ENCODE results near the gene ALK. TPM values are rescaled to one million over a fixed set of nuclear protein-coding genes. Genes with fewer than 3 reads are reported as not detected.

The ALK gene
- total and polyA plus RNA-seq, 2 donors (not counting 1 experiment from before 2014, with no cell fraction given): under 0.01 to 0.02 TPM

GRCh38 chr2:29691391-29691950 is 229.9 kb downstream of the ALK start:
- TF ChIP-seq, protein P1, sequence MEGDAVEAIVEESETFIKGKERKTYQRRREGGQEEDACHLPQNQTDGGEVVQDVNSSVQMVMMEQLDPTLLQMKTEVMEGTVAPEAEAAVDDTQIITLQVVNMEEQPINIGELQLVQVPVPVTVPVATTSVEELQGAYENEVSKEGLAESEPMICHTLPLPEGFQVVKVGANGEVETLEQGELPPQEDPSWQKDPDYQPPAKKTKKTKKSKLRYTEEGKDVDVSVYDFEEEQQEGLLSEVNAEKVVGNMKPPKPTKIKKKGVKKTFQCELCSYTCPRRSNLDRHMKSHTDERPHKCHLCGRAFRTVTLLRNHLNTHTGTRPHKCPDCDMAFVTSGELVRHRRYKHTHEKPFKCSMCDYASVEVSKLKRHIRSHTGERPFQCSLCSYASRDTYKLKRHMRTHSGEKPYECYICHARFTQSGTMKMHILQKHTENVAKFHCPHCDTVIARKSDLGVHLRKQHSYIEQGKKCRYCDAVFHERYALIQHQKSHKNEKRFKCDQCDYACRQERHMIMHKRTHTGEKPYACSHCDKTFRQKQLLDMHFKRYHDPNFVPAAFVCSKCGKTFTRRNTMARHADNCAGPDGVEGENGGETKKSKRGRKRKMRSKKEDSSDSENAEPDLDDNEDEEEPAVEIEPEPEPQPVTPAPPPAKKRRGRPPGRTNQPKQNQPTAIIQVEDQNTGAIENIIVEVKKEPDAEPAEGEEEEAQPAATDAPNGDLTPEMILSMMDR (conservative IDR thresholded peaks at IDR 0.05 in 1 of 2, IDR thresholded peaks at IDR 0.05 in 1 of 2; ENCODE audit: low read depth in 1 of 2, low read length in 2 of 2): no peak
- TF ChIP-seq EZH2 (IDR thresholded peaks at IDR 0.05; ENCODE audit: low read length, missing control alignments): no peak
- Histone ChIP-seq H2AFZ (ENCODE audit: low read length) (no peak overlapping the region), H3K9ac (ENCODE audit: insufficient read depth, low read length) (no peak overlapping the region), H3K27me3 (ENCODE audit: control insufficient read depth, insufficient read depth, low read length) (no peaks in the 10 kb centered on the region), H3K79me2 (ENCODE audit: control insufficient read depth, insufficient read depth, low read length) (no peaks in the 10 kb centered on the region), H3K27ac (ENCODE audit: insufficient read depth, low read length) (no peak overlapping the region), H3K4me3 (replicated peaks in 1 of 4; ENCODE audit: control extremely low read depth in 1 of 4, insufficient read depth in 1 of 4, low read depth in 3 of 4, low read length in 4 of 4) (no peak overlapping the region), H3K4me1 (ENCODE audit: control insufficient read depth, extremely low read depth, insufficient read depth, low read length) (no peaks in the 10 kb centered on the region), H3K4me2 (ENCODE audit: extremely low read depth, insufficient read depth, low read length) (no peak overlapping the region), H4K20me1 (ENCODE audit: control insufficient read depth, extremely low read depth, insufficient read depth, low read length) (no peaks in the 10 kb centered on the region), H3K9me3 (ENCODE audit: control insufficient read depth, insufficient read depth, low read depth, low read length) (no peaks in the 10 kb centered on the region), H3K36me3 (ENCODE audit: control insufficient read depth, insufficient read depth, low read length) (no peaks in the 10 kb centered on the region)
- DNase-seq (ENCODE audit: low read depth in 2 of 2): no peak

DNA sequence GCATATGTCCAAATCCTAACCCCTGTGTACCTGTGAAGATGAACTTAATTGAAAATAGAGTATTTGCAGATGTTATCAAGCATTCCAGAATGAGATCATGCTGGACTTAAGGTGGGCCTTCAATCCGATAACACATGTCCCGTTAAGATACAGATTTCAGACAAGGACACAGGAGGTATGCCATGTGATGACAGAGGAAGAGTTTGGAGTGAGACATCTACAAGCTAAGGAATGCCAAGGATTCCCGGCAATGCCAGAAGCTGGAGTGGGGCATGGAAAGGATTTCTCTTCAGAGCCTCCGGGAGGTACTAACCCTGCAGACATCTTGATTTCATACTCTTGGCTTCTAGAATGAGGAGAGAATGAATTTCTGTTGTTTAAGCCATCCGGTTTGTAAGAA is 231.7 kb downstream of the ALK start:
- Histone ChIP-seq H3K27me3 (ENCODE audit: control insufficient read depth, insufficient read depth, low read length) (no peaks in the 10 kb centered on the region), H3K36me3 (ENCODE audit: control insufficient read depth, insufficient read depth, low read length) (no peaks in the 10 kb centered on the region), H3K4me3 (replicated peaks in 1 of 4; ENCODE audit: control extremely low read depth in 1 of 4, insufficient read depth in 1 of 4, low read depth in 3 of 4, low read length in 4 of 4) (no peak overlapping the region), H3K4me1 (ENCODE audit: control insufficient read depth, extremely low read depth, insufficient read depth, low read length) (no peaks in the 10 kb centered on the region), H3K79me2 (ENCODE audit: control insufficient read depth, insufficient read depth, low read length) (no peaks in the 10 kb centered on the region), H2AFZ (ENCODE audit: low read length) (no peak overlapping the region), H3K27ac (ENCODE audit: insufficient read depth, low read length) (no peak overlapping the region), H3K9ac (ENCODE audit: insufficient read depth, low read length) (no peak overlapping the region), H4K20me1 (ENCODE audit: control insufficient read depth, extremely low read depth, insufficient read depth, low read length) (no peaks in the 10 kb centered on the region), H3K4me2 (ENCODE audit: extremely low read depth, insufficient read depth, low read length) (no peak overlapping the region), H3K9me3 (ENCODE audit: control insufficient read depth, insufficient read depth, low read depth, low read length) (no peaks in the 10 kb centered on the region)
- no peak for DNase-seq (ENCODE audit: low read depth in 2 of 2)
- TF ChIP-seq, protein P1 (conservative IDR thresholded peaks at IDR 0.05 in 1 of 2, IDR thresholded peaks at IDR 0.05 in 1 of 2; ENCODE audit: low read depth in 1 of 2, low read length in 2 of 2): no peak
- no peak for TF ChIP-seq EZH2 (IDR thresholded peaks at IDR 0.05; ENCODE audit: low read length, missing control alignments)

- no peak overlapping the region for H3K4me3 ChIP-seq (replicated peaks in 1 of 4; ENCODE audit: control extremely low read depth in 1 of 4, insufficient read depth in 1 of 4, low read depth in 3 of 4, low read length in 4 of 4)
- no peak for TF ChIP-seq EZH2 (IDR thresholded peaks at IDR 0.05; ENCODE audit: low read length, missing control alignments)
- TF ChIP-seq, protein P1 (conservative IDR thresholded peaks at IDR 0.05 in 1 of 2, IDR thresholded peaks at IDR 0.05 in 1 of 2; ENCODE audit: low read depth in 1 of 2, low read length in 2 of 2): no peak
These were observed 233.0 kb downstream of the ALK start for GRCh38 chr2:29688429-29688828.

More at GRCh38 chr2:29688429-29688828, 233.0 kb downstream of the ALK start:
- Histone ChIP-seq H3K4me1 (ENCODE audit: control insufficient read depth, extremely low read depth, insufficient read depth, low read length) (no peaks in the 10 kb centered on the region), H3K36me3 (ENCODE audit: control insufficient read depth, insufficient read depth, low read length) (no peaks in the 10 kb centered on the region), H2AFZ (ENCODE audit: low read length) (no peak overlapping the region), H3K27me3 (ENCODE audit: control insufficient read depth, insufficient read depth, low read length) (no peaks in the 10 kb centered on the region), H3K79me2 (ENCODE audit: control insufficient read depth, insufficient read depth, low read length) (no peaks in the 10 kb centered on the region), H3K4me2 (ENCODE audit: extremely low read depth, insufficient read depth, low read length) (no peak overlapping the region), H3K9ac (ENCODE audit: insufficient read depth, low read length) (no peak overlapping the region), H4K20me1 (ENCODE audit: control insufficient read depth, extremely low read depth, insufficient read depth, low read length) (no peaks in the 10 kb centered on the region), H3K27ac (ENCODE audit: insufficient read depth, low read length) (no peak overlapping the region), H3K9me3 (ENCODE audit: control insufficient read depth, insufficient read depth, low read depth, low read length) (no peaks in the 10 kb centered on the region)
- DNase-seq (ENCODE audit: low read depth in 2 of 2): no peak
